ENCODE measurements around the gene SNX4.

- no peak for TF ChIP-seq CTCF (IDR thresholded peaks at IDR 0.05; ENCODE audit: low read depth, low read length, poor library complexity, severe bottlenecking)
- no peak for TF ChIP-seq EZH2phosphoT487 (IDR thresholded peaks at IDR 0.05; ENCODE audit: borderline replicate concordance, low read length)
Observed at GRCh38 chr3:125435231-125435630, 84.8 kb downstream of the SNX4 start.

Data from DOHH2 (cell line).